Neuronal stem cell (in vitro differentiated cells): ENCODE measurements around the gene PAK6.

Experiments used
- DNase-seq: peaks from one replicate; pipeline ENCODE4 v3.0.0-alpha.2; 2013; ENCODE audit warnings: low spot score
- H2AFZ ChIP-seq: one replicate; pipeline ENCODE4 v1.6.1; 2013; ENCODE audit warnings: mild to moderate bottlenecking, low read length, inconsistent platforms
- H2AK5ac ChIP-seq: 2 replicates; pipeline ENCODE4 v1.6.1; 2013; ENCODE audit warnings: low read depth, mild to moderate bottlenecking, inconsistent platforms, low read length, moderate library complexity, mixed read lengths
- H2BK120ac ChIP-seq: 2 replicates; pipeline ENCODE4 v1.6.1; 2013; ENCODE audit warnings: low read depth, mild to moderate bottlenecking, inconsistent platforms, low read length, moderate library complexity, mixed read lengths
- H2BK12ac ChIP-seq: one replicate; pipeline ENCODE4 v1.6.1; 2013; ENCODE audit warnings: low read length, inconsistent platforms
- H2BK15ac ChIP-seq: 2 replicates; pipeline ENCODE4 v1.6.1; 2013; ENCODE audit warnings: mild to moderate bottlenecking, low read length, inconsistent platforms, mixed read lengths
- H2BK5ac ChIP-seq: one replicate; pipeline ENCODE4 v1.6.1; 2013; ENCODE audit warnings: inconsistent platforms, mild to moderate bottlenecking, low read length, moderate library complexity
- H3K14ac ChIP-seq: one replicate; pipeline ENCODE4 v1.6.1; 2013; ENCODE audit warnings: low read length, inconsistent platforms
- H3K18ac ChIP-seq: 2 replicates; pipeline ENCODE4 v1.6.1; 2013; ENCODE audit warnings: low read length, inconsistent platforms
- H3K23ac ChIP-seq: 2 replicates; pipeline ENCODE4 v1.6.1; 2013; ENCODE audit warnings: low read depth, mild to moderate bottlenecking, mixed read lengths, low read length, inconsistent platforms; ENCODE audit not compliant: poor library complexity
- H3K27ac ChIP-seq: replicated peaks from 3 replicates; pipeline ENCODE4 v1.5.1; 2013; ENCODE audit warnings: low read length, inconsistent platforms
- H3K27me3 ChIP-seq, 3 experiments: 2 replicates each; pipeline ENCODE4 v1.6.1; 2013; ENCODE audit warnings: low read length in 3 of 3, mild to moderate bottlenecking in 2 of 3, inconsistent platforms in 1 of 3, low read depth in 1 of 3, mixed read lengths in 1 of 3, moderate library complexity in 1 of 3; ENCODE audit not compliant: control insufficient read depth in 3 of 3, insufficient read depth in 3 of 3
- H3K36me3 ChIP-seq, 2 donors: replicated peaks in 1 of 2; 2 replicates each; pipeline ENCODE4 v1.6.1; 2013; ENCODE audit warnings: low read length in 2 of 2; ENCODE audit not compliant: control insufficient read depth in 2 of 2, insufficient read depth in 2 of 2
- H3K4ac ChIP-seq: 2 replicates; pipeline ENCODE4 v1.6.1; 2013; ENCODE audit warnings: inconsistent platforms, mild to moderate bottlenecking, low read length, moderate library complexity
- H3K4me1 ChIP-seq, 2 donors: 1 replicate in 1 of 2; 2 replicates in 1 of 2; pipeline ENCODE4 v1.6.1; 2013; ENCODE audit warnings: low read length in 2 of 2, low read depth in 1 of 2; ENCODE audit not compliant: control insufficient read depth in 2 of 2, insufficient read depth in 1 of 2
- H3K4me2 ChIP-seq: one replicate; pipeline ENCODE4 v1.6.1; 2013; ENCODE audit warnings: mild to moderate bottlenecking, low read length, inconsistent platforms; ENCODE audit not compliant: insufficient read depth, poor library complexity, severe bottlenecking
- H3K4me3 ChIP-seq, 2 donors: 2 replicates each; pipeline ENCODE4 v1.5.1; 2013; ENCODE audit warnings: low read length in 2 of 2, mild to moderate bottlenecking in 2 of 2, inconsistent platforms in 1 of 2, moderate library complexity in 1 of 2
- H3K79me1 ChIP-seq: one replicate; pipeline ENCODE4 v1.6.1; 2013; ENCODE audit warnings: low read depth, mild to moderate bottlenecking, inconsistent platforms, low read length, moderate library complexity
- H3K9ac ChIP-seq: one replicate; pipeline ENCODE4 v1.6.1; 2013; ENCODE audit warnings: mild to moderate bottlenecking, low read depth, low read length, inconsistent platforms; ENCODE audit not compliant: poor library complexity
- H3K9me3 ChIP-seq, 2 donors: replicated peaks in 1 of 2; 2 replicates each; pipeline versions ENCODE3 to v1.6.1; 2013; ENCODE audit warnings: low read length in 2 of 2, mild to moderate bottlenecking in 2 of 2, inconsistent platforms in 1 of 2, low read depth in 1 of 2, mixed read lengths in 1 of 2, moderate library complexity in 1 of 2; ENCODE audit not compliant: control insufficient read depth in 2 of 2, insufficient read depth in 1 of 2
- H4K8ac ChIP-seq: one replicate; pipeline ENCODE4 v1.6.1; 2013; ENCODE audit warnings: low read depth, mild to moderate bottlenecking, inconsistent platforms, low read length, moderate library complexity
- H4K91ac ChIP-seq: one replicate; pipeline ENCODE4 v1.6.1; 2013; ENCODE audit warnings: low read length, low read depth, mild to moderate bottlenecking, inconsistent platforms; ENCODE audit not compliant: poor library complexity
- WGBS, 2 donors: extraction: QIAGEN DNeasy Blood & Tissue Kit; methylation state at CpG; one replicate each; pipeline ENCODE4 v1.1.7; 2013; ENCODE audit warnings: missing lambda C conversion rate in 2 of 2, mixed read lengths in 1 of 2; ENCODE audit not compliant: insufficient read length in 2 of 2, insufficient replicate concordance in 1 of 2; ENCODE audit errors: extremely low coverage in 2 of 2; 5-methylcytosine and 5-hydroxymethylcytosine counted together

Gene PAK6

GRCh38 chr15:40283615-40284300 is 44.9 kb downstream of the PAK6 start:
- no peak for DNase-seq
- H3K18ac ChIP-seq: peak overlapping the region; percentile 33
- no peak overlapping the region for H2BK15ac ChIP-seq
- H2BK5ac ChIP-seq: no peak overlapping the region
- no peak overlapping the region for H3K23ac ChIP-seq
- no peak overlapping the region for H3K27ac ChIP-seq
- H3K36me3 ChIP-seq: no peaks in the 10 kb centered on the region
- H3K9ac ChIP-seq: peak overlapping the region; percentile 45
- H3K9me3 ChIP-seq: peaks cover 0 to 7% of the 10 kb centered on the region in 2 donors
- no peaks in the 10 kb centered on the region for H3K79me1 ChIP-seq
- no CpG with 5 or more reads among the region's 33 CpGs for WGBS, 2 donors
- H3K4me1 ChIP-seq: peaks cover 14 to 37% of the 10 kb centered on the region in 2 donors
- no peak overlapping the region for H3K14ac ChIP-seq
- H4K91ac ChIP-seq: no peak overlapping the region
- H3K4me2 ChIP-seq: no peak overlapping the region
- H2AK5ac ChIP-seq: peak overlapping the region; percentile 68
- H2BK120ac ChIP-seq: no peak overlapping the region
- no peak overlapping the region for H3K4me3 ChIP-seq
- no peak overlapping the region for H2AFZ ChIP-seq
- H2BK12ac ChIP-seq: no peak overlapping the region
- no peak overlapping the region for H3K4ac ChIP-seq
- no peak overlapping the region for H4K8ac ChIP-seq
- peaks cover 0 to 59% (median 40%) of the 10 kb centered on the region in 3 experiments for H3K27me3 ChIP-seq

GRCh38 chr15:40285151-40285550 is 46.3 kb downstream of the PAK6 start:
- Histone ChIP-seq H3K27ac (no peak overlapping the region), H2AK5ac (no peak overlapping the region), H3K4me1 (peaks cover 11 to 32% of the 10 kb centered on the region in 2 donors), H3K79me1 (no peaks in the 10 kb centered on the region), H2BK120ac (no peak overlapping the region), H3K4me2 (no peak overlapping the region), H2BK15ac (no peak overlapping the region), H3K9me3 (peaks cover 0 to 7% of the 10 kb centered on the region in 2 donors), H3K23ac (no peak overlapping the region), H3K4me3 (no peak overlapping the region), H4K91ac (no peak overlapping the region), H2BK5ac (no peak overlapping the region), H3K9ac (no peak overlapping the region), H3K4ac (no peak overlapping the region), H4K8ac (no peak overlapping the region), H3K27me3 (peaks cover 0 to 48% (median 37%) of the 10 kb centered on the region in 3 experiments), H2BK12ac (no peak overlapping the region), H3K36me3 (no peaks in the 10 kb centered on the region), H3K14ac (no peak overlapping the region), H3K18ac (no peak overlapping the region), H2AFZ (peak overlapping the region; percentile 75)
- DNase-seq: no peak
- no CpG with 5 or more reads among the region's 4 CpGs for WGBS, 2 donors

GRCh38 chr15:40285554-40286011 is 46.7 kb downstream of the PAK6 start:
- Histone ChIP-seq H4K8ac (no peak overlapping the region), H4K91ac (no peak overlapping the region), H3K9me3 (peaks cover 0 to 7% of the 10 kb centered on the region in 2 donors), H2BK5ac (no peak overlapping the region), H3K14ac (no peak overlapping the region), H3K4ac (no peak overlapping the region), H2AFZ (peak overlapping the region; percentile 75), H3K4me1 (peaks cover 11 to 34% of the 10 kb centered on the region in 2 donors), H3K36me3 (no peaks in the 10 kb centered on the region), H3K4me2 (no peak overlapping the region), H3K9ac (no peak overlapping the region), H2BK12ac (no peak overlapping the region), H3K23ac (no peak overlapping the region), H3K18ac (no peak overlapping the region), H3K27ac (no peak overlapping the region), H3K27me3 (peaks cover 0 to 48% (median 34%) of the 10 kb centered on the region in 3 experiments), H2AK5ac (no peak overlapping the region), H2BK120ac (no peak overlapping the region), H3K79me1 (no peaks in the 10 kb centered on the region), H2BK15ac (no peak overlapping the region), H3K4me3 (no peak overlapping the region)
- no CpG with 5 or more reads among the region's 1 CpG for WGBS, 2 donors
- DNase-seq: no peak

DNA sequence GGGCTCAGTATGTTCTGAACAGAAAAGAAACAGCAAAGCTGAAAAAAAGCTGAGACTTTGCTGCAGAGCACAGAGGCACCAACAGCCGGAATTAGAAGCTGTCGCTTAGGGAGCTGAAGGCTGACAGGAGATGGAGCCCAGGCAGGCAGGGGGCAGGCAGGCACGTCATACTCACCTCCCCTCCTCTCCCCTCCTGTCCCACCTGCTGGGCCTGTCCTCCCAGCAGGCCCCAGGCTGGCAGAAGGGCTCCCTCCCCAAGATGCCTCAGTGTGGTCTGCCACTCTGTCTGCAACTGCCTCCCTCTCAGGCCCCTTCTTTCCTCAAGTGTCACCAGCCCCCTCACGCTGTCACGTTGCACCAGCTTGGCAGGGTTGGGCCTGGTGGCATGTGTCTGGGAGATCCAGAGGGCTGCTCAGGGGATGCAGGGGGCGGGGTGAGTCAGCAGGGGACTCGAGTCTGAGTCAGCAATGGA is 47.2 kb downstream of the PAK6 start:
- no peak overlapping the region for H4K91ac ChIP-seq
- no peak overlapping the region for H2BK12ac ChIP-seq
- peaks cover 0 to 46% (median 29%) of the 10 kb centered on the region in 3 experiments for H3K27me3 ChIP-seq
- H2AFZ ChIP-seq: peak overlapping the region; percentile 75
- no peak overlapping the region for H3K4ac ChIP-seq
- H3K27ac ChIP-seq: no peak overlapping the region
- WGBS, 2 donors: no CpG with 5 or more reads among the region's 7 CpGs
- H3K4me2 ChIP-seq: no peak overlapping the region
- no peak overlapping the region for H2BK5ac ChIP-seq
- H3K18ac ChIP-seq: peak overlapping the region; percentile 79
- no peaks in the 10 kb centered on the region for H3K79me1 ChIP-seq
- no peak overlapping the region for H3K23ac ChIP-seq
- peaks cover 0 to 6% of the 10 kb centered on the region in 2 donors for H3K9me3 ChIP-seq
- no peaks in the 10 kb centered on the region for H3K36me3 ChIP-seq
- no peak overlapping the region for H2AK5ac ChIP-seq
- H4K8ac ChIP-seq: no peak overlapping the region
- H2BK120ac ChIP-seq: no peak overlapping the region
- no peak for DNase-seq
- H3K4me1 ChIP-seq: peaks cover 14 to 33% of the 10 kb centered on the region in 2 donors
- no peak overlapping the region for H2BK15ac ChIP-seq
- no peak overlapping the region for H3K9ac ChIP-seq
- no peak overlapping the region for H3K14ac ChIP-seq
- no peak overlapping the region for H3K4me3 ChIP-seq
